ENCODE data around the gene CFAP97D2.
"Not testable (repeated sequence)": the region's sequence is repeated elsewhere in the genome, so short reads cannot be mapped to it uniquely, and the experiment has no call there.

The CFAP97D2 gene

GRCh38 chr13:114155926-114156883, 22.9 kb upstream of the CFAP97D2 start:
- TF ChIP-seq CTCF (conservative IDR thresholded peaks at IDR 0.05; ENCODE audit: low read depth, low read length) = no peak
- no peak overlapping the region for H3K4me3 ChIP-seq (ENCODE audit: low read depth, low read length)
- no peak for DNase-seq (ENCODE audit: low read depth)

GRCh38 chr13:114157869-114158495, 21.1 kb upstream of the CFAP97D2 start:
- H3K4me3 ChIP-seq (ENCODE audit: low read depth, low read length) = no peak overlapping the region
- no peak for TF ChIP-seq CTCF (conservative IDR thresholded peaks at IDR 0.05; ENCODE audit: low read depth, low read length)
- no peak for DNase-seq (ENCODE audit: low read depth)

- not testable (repeated sequence) for DNase-seq (ENCODE audit: low read depth); H3K4me3 ChIP-seq (ENCODE audit: low read depth, low read length)
Measured at GRCh38 chr13:114158869-114159666, 20.0 kb upstream of the CFAP97D2 start.

- TF ChIP-seq CTCF (conservative IDR thresholded peaks at IDR 0.05; ENCODE audit: low read depth, low read length) = no peak
- no peak for DNase-seq (ENCODE audit: low read depth)
- H3K4me3 ChIP-seq (ENCODE audit: low read depth, low read length) = no peak overlapping the region
Measured at GRCh38 chr13:114161028-114161556, 18.0 kb upstream of the CFAP97D2 start.

GRCh38 chr13:114161644-114162532, 17.2 kb upstream of the CFAP97D2 start:
- TF ChIP-seq CTCF (conservative IDR thresholded peaks at IDR 0.05; ENCODE audit: low read depth, low read length) = no peak
- DNase-seq (ENCODE audit: low read depth) = peak; percentile 34
- peak overlapping the region; percentile 6 for H3K4me3 ChIP-seq (ENCODE audit: low read depth, low read length)

- DNase-seq (ENCODE audit: low read depth) = no peak
- no peak for TF ChIP-seq CTCF (conservative IDR thresholded peaks at IDR 0.05; ENCODE audit: low read depth, low read length)
- no peak overlapping the region for H3K4me3 ChIP-seq (ENCODE audit: low read depth, low read length)
Measured at GRCh38 chr13:114162533-114162922, 16.5 kb upstream of the CFAP97D2 start.

All from choroid plexus epithelial cell (primary cell).